Type B pancreatic cell (in vitro differentiated cells): ENCODE results near the gene LAMC3. TPM values are rescaled to one million over a fixed set of nuclear protein-coding genes. Genes with fewer than 3 reads are reported as not detected.
"Not testable (repeated sequence)": the region's sequence is repeated elsewhere in the genome, so short reads cannot be mapped to it uniquely, and the experiment has no call there.

Experiments used
- DNase-seq: peaks from one replicate; pipeline ENCODE4 v3.0.0; 2021; ENCODE audit warnings: mixed read lengths; ENCODE audit not compliant: unreplicated experiment; ENCODE audit errors: extremely low spot score
- H3K27ac Mint-ChIP-seq: 2 replicates; pipeline ENCODE4 v1.8.0; 2021; ENCODE audit warnings: mild to moderate bottlenecking, mixed read lengths
- H3K27me3 Mint-ChIP-seq: 2 replicates; pipeline ENCODE4 v1.8.0; 2021; ENCODE audit warnings: mixed read lengths
- H3K36me3 Mint-ChIP-seq: 2 replicates; pipeline ENCODE4 v1.8.0; 2021; ENCODE audit warnings: mixed read lengths
- H3K4me1 Mint-ChIP-seq: one replicate; pipeline ENCODE4 v1.8.0; 2021; ENCODE audit warnings: mixed read lengths; ENCODE audit not compliant: unreplicated experiment
- H3K4me3 Mint-ChIP-seq: 2 replicates; pipeline ENCODE4 v1.8.0; 2021; ENCODE audit warnings: mild to moderate bottlenecking, mixed read lengths
- H3K9me3 Mint-ChIP-seq: 2 replicates; pipeline ENCODE4 v1.8.0; 2021; ENCODE audit warnings: mixed read lengths
- total RNA-seq: library from RNA; stranded (reverse); gene quantifications from 2 replicates; pipeline ENCODE4 v1.2.1, GENCODE V29; 2021; ENCODE audit warnings: low replicate concordance
- TF ChIP-seq, protein P1 (sequence below): fragments of 200-600 bp; sonication (generic); conservative IDR thresholded peaks from 2 replicates; pipeline ENCODE4 v1.5.0; 2021; ENCODE audit warnings: antibody characterized with exemption, mild to moderate bottlenecking

Gene LAMC3
- total RNA-seq, 1 donor from 2014 or later, result 7.2 TPM

DNA sequence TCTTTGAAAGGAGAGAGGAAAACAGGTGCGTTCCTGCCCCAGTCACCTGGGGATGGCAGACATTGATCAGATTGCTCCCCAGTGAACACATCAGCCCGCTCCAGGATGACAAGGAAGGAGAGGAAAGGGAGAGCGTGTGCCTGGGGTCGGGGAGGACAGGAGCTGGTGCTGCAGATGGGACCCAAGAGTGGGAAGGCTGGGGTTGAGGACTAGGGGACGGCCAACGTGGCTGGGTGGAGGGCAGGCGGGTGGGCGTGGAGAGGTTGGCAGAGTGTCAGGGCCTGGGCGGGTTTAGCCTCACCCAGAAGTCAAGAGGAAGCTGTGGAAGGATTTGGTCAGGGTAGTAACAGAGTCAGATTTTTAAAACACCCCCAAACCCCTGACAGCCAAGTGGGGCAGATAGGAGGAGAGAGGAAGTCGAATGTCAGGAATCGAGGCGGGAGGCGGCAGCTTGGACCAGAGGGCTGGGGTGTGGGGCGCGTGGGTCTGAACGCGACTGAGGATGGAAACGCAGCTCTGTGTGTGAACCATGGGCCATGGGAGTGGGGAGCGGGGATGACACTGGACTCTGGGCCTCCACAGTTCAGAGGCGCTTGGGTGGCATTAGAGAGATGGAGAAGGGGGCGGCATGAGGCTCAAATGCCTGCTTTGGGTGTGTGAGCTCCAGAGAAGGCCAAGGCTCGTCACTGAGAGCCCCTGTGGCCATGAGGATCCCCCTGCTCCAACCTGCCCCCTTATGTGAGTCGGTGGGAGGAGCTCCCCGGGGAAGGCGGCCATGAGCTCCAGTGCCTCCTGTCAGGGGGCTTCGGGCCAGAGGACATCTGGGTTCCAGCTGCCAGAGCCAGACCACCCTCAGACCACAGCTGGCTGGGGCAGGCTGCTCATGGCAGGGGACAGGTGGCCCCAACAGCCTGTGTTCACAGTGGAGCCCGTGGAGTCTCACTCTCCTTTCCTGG is 24.6 kb downstream of the LAMC3 start:
- Mint-ChIP-seq H3K9me3 (no peaks in the 10 kb centered on the region), H3K4me3 (no peak overlapping the region), H3K4me1 (peaks cover 11% of the 10 kb centered on the region), H3K27me3 (peaks cover 6% of the 10 kb centered on the region), H3K36me3 (no peaks in the 10 kb centered on the region), H3K27ac (no peak overlapping the region)
- no peak for DNase-seq
- TF ChIP-seq, protein P1, sequence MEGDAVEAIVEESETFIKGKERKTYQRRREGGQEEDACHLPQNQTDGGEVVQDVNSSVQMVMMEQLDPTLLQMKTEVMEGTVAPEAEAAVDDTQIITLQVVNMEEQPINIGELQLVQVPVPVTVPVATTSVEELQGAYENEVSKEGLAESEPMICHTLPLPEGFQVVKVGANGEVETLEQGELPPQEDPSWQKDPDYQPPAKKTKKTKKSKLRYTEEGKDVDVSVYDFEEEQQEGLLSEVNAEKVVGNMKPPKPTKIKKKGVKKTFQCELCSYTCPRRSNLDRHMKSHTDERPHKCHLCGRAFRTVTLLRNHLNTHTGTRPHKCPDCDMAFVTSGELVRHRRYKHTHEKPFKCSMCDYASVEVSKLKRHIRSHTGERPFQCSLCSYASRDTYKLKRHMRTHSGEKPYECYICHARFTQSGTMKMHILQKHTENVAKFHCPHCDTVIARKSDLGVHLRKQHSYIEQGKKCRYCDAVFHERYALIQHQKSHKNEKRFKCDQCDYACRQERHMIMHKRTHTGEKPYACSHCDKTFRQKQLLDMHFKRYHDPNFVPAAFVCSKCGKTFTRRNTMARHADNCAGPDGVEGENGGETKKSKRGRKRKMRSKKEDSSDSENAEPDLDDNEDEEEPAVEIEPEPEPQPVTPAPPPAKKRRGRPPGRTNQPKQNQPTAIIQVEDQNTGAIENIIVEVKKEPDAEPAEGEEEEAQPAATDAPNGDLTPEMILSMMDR, result no peak

DNA sequence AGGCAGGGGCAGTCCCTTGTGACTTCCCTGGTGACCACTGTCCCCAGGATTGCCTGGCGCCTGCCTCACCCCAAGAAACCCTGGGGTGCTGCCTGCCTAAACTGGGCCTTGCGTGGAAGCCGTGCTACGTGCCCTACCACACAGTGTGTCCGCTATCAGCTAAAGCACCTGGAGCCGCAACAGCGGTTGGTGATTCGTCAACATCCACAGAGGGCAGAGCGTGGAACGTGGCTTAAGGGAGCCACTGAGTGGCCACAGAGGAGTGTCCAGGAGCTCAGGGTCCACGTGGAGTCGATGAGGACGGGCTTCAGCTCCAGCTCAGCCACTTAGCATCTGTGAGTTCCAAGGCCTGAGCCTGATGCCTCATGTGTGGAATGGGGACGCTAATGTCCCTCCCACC is 25.3 kb downstream of the LAMC3 start:
- Mint-ChIP-seq H3K27ac (no peak overlapping the region), H3K9me3 (no peaks in the 10 kb centered on the region), H3K36me3 (no peaks in the 10 kb centered on the region), H3K4me3 (no peak overlapping the region), H3K4me1 (peaks cover 11% of the 10 kb centered on the region), H3K27me3 (peaks cover 11% of the 10 kb centered on the region)
- DNase-seq, result no peak
- TF ChIP-seq, protein P1, result no peak

DNA sequence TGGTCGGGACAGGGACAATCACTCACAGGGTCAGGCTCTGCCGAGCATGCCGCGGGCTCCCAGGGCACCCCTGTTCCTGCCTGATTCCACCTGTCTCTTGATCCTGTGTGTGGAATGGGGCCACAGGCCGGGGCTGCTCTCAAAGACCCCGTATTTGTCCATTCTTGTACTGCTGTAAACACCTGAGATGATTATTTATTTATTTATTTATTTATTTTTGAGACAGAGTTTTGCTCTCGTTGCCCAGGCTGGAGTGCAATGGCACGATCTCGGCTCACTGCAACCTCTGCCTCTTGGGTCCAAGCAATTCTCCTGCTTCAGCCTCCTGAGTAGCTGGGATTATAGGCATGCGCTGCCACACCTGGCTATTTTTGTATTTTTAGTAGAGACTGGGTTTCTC is 25.8 kb downstream of the LAMC3 start:
- DNase-seq, H3K4me3 Mint-ChIP-seq, H3K9me3 Mint-ChIP-seq, H3K36me3 Mint-ChIP-seq, H3K27ac Mint-ChIP-seq: not testable (repeated sequence)
- peaks cover 13% of the 10 kb centered on the region for H3K27me3 Mint-ChIP-seq
- peaks cover 11% of the 10 kb centered on the region for H3K4me1 Mint-ChIP-seq

DNA sequence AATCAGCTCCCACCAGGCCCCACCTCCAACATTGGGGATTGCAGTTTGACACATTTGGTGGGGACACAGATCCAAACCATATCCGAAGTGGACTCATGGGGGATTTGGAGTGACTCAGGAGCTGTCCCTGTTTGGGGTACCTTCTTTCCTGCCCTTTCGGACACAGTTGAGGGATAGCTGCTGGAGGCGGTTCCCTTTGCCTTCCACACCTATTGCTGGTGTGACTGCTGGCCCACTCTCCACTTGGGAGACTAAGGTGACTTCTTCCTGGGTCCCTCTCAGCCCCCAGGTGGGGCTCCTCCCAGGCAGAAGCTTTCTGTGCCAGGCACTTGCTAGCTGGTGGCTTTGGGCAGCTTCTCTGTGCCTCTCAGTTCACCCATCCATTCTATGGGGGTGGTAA is 26.6 kb downstream of the LAMC3 start:
- DNase-seq, result no peak
- Mint-ChIP-seq H3K4me1 (peaks cover 11% of the 10 kb centered on the region), H3K36me3 (no peaks in the 10 kb centered on the region), H3K9me3 (no peaks in the 10 kb centered on the region), H3K27ac (no peak overlapping the region), H3K4me3 (no peak overlapping the region), H3K27me3 (peaks cover 13% of the 10 kb centered on the region)
- TF ChIP-seq, protein P1, result no peak

DNA sequence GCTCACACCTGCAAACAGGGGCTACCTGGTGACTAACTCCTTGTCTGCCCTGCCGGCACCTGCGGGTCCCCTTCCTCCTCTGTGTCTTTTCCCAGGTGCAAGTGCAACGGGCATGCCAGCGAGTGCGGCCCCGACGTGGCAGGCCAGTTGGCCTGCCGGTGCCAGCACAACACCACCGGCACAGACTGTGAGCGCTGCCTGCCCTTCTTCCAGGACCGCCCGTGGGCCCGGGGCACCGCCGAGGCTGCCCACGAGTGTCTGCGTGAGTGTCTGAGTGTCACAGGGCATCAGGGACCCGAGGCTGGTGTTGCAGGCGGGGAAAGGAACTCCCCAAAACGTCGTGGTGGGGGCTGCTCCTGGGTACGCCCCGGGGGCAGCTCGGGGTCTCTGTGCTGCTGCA is 27.1 kb downstream of the LAMC3 start:
- Mint-ChIP-seq H3K27ac (no peak overlapping the region), H3K27me3 (peaks cover 16% of the 10 kb centered on the region), H3K4me1 (peaks cover 11% of the 10 kb centered on the region), H3K4me3 (no peak overlapping the region), H3K36me3 (no peaks in the 10 kb centered on the region), H3K9me3 (no peaks in the 10 kb centered on the region)
- TF ChIP-seq, protein P1, result no peak
- DNase-seq, result no peak

DNA sequence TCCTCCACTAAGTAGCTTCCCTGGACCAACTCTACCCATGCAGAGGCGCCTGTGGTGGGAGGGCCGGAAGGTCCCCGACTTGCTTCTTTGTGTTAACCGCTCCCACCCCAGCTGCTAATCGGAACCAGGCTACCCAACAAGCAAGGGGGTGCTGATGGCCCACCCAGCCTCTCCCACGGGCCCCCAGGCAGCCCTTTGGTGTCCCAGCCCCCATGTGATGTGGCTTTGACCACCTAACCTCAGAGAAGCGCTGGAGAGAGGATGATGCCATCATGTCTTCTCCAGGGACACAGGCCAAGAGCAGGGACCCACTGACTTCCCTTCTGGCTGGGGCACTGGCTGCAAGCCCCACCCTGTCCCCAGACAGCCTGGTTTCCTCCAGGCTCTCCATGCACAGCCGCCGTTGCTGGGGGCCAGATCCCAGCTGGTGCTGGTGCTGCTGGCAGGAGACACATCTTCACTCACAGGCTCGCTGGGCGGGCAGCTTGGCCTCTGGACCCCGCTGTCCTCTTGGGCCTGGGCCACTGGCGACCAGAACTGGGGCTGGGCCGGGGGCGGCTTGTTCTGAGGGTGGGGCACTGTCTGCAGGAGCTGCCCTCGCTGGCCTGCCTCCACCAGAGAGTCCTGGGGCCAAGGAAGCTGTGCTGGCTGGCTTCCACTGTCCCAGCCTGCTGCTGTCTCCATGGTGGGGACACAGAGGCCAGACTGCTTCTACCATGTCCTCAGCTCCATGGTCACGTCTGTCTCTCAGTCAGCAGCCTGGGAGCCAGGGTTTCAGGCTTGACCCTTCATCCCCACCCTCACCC is 27.8 kb downstream of the LAMC3 start:
- Mint-ChIP-seq H3K9me3 (no peaks in the 10 kb centered on the region), H3K27ac (no peak overlapping the region), H3K4me1 (peaks cover 11% of the 10 kb centered on the region), H3K36me3 (no peaks in the 10 kb centered on the region), H3K27me3 (peaks cover 16% of the 10 kb centered on the region), H3K4me3 (no peak overlapping the region)
- no peak for DNase-seq
- TF ChIP-seq, protein P1, result no peak
